HEK293 (cell line): Measurements from ENCODE around the gene ART1.

Experiments used
- CTCF ChIA-PET: fragments of 350-600 bp; formaldehyde crosslinking; extraction: SDS; loops from one replicate; lab custom pipeline; 2021; ENCODE audit warnings: antibody characterized with exemption; lab: Yijun Ruan, JAX
- POLR2A ChIA-PET: fragments of 300-600 bp; formaldehyde crosslinking; extraction: SDS; loops from one replicate; lab custom pipeline; 2020; ENCODE audit warnings: antibody characterized with exemption, inconsistent platforms; lab: Yijun Ruan, JAX
- H3K27ac ChIP-seq: fragments of 200-500 bp; sonication (Bioruptor generic); 2 replicates; pipeline ENCODE4 v1.5.1; 2014; ENCODE audit warnings: low read depth, low read length, control low read depth, inconsistent platforms; ENCODE audit errors: extremely low read depth
- H3K36me3 ChIP-seq, 2 experiments: fragments of 200-500 bp in 1 of 2; sonication (Bioruptor generic) in 1 of 2; 1 replicate in 1 of 2; 2 replicates in 1 of 2; pipeline ENCODE4 v1.5.1; 2014 to 2017; ENCODE audit warnings: inconsistent platforms in 2 of 2, low read length in 2 of 2; ENCODE audit not compliant: control insufficient read depth in 2 of 2, insufficient read depth in 1 of 2
- H3K4me1 ChIP-seq: fragments of 200-500 bp; sonication (Bioruptor generic); 2 replicates; pipeline ENCODE4 v1.5.1; 2014; ENCODE audit warnings: mild to moderate bottlenecking, low read length, inconsistent platforms; ENCODE audit not compliant: control insufficient read depth, insufficient read depth
- H3K4me3 ChIP-seq: 2 replicates; pipeline ENCODE4 v1.5.1; 2011; ENCODE audit warnings: low read depth, mild to moderate bottlenecking, control low read depth, low read length, moderate library complexity
- H3K9me3 ChIP-seq: fragments of 200-500 bp; sonication (Bioruptor generic); 2 replicates; pipeline ENCODE4 v1.5.1; 2014; ENCODE audit warnings: low read depth, low read length, inconsistent platforms; ENCODE audit not compliant: control insufficient read depth, insufficient read depth
- BCL11B ChIP-seq: fragments of 450-650 bp; formaldehyde crosslinking; IDR thresholded peaks from 2 replicates; pipeline ENCODE4 v1.5.1; 2016; ENCODE audit warnings: low read depth, missing biosample characterization, missing genetic modification characterization
- EGR2 ChIP-seq: fragments of 450-650 bp; formaldehyde crosslinking; IDR thresholded peaks from 2 replicates; pipeline ENCODE4 v1.5.1; 2016; ENCODE audit warnings: low read depth, missing biosample characterization, missing genetic modification characterization
- GLI4 ChIP-seq: fragments of 450-650 bp; formaldehyde crosslinking; IDR thresholded peaks from 2 replicates; pipeline ENCODE4 v1.5.1; 2016; ENCODE audit warnings: missing biosample characterization, missing genetic modification characterization
- KLF9 ChIP-seq: fragments of 450-650 bp; formaldehyde crosslinking; IDR thresholded peaks from 2 replicates; pipeline ENCODE4 v1.5.1; 2016; ENCODE audit warnings: missing biosample characterization, missing genetic modification characterization, low read depth
- PRDM6 ChIP-seq: fragments of 450-650 bp; formaldehyde crosslinking; IDR thresholded peaks from 2 replicates; pipeline ENCODE4 v1.5.1; 2017; ENCODE audit warnings: missing biosample characterization, missing genetic modification characterization
- ZBTB20 ChIP-seq: fragments of 450-650 bp; formaldehyde crosslinking; IDR thresholded peaks from 2 replicates; pipeline ENCODE4 v1.5.1; 2016; ENCODE audit warnings: missing biosample characterization, missing genetic modification characterization
- ZBTB26 ChIP-seq: fragments of 450-650 bp; formaldehyde crosslinking; optimal IDR thresholded peaks from 2 replicates; pipeline ENCODE3; 2016; ENCODE audit warnings: missing biosample characterization, mild to moderate bottlenecking, missing genetic modification characterization
- ZNF133 ChIP-seq: fragments of 450-650 bp; formaldehyde crosslinking; IDR thresholded peaks from 2 replicates; pipeline ENCODE4 v1.5.1; 2016; ENCODE audit warnings: missing biosample characterization, missing genetic modification characterization
- ZNF138 ChIP-seq: fragments of 450-650 bp; formaldehyde crosslinking; IDR thresholded peaks from 2 replicates; pipeline ENCODE4 v1.5.1; 2016; ENCODE audit warnings: missing biosample characterization, missing genetic modification characterization, borderline replicate concordance
- ZNF140 ChIP-seq: fragments of 450-650 bp; formaldehyde crosslinking; IDR thresholded peaks from 2 replicates; pipeline ENCODE4 v1.5.1; 2016; ENCODE audit warnings: missing biosample characterization, missing genetic modification characterization
- ZNF175 ChIP-seq: fragments of 450-650 bp; formaldehyde crosslinking; IDR thresholded peaks from 2 replicates; pipeline ENCODE4 v1.5.1; 2016; ENCODE audit warnings: missing biosample characterization, missing genetic modification characterization
- ZNF426 ChIP-seq: fragments of 450-650 bp; formaldehyde crosslinking; IDR thresholded peaks from 2 replicates; pipeline ENCODE4 v1.5.1; 2017; ENCODE audit warnings: missing biosample characterization, missing genetic modification characterization, mild to moderate bottlenecking, inconsistent platforms, moderate library complexity
- ZNF473 ChIP-seq: fragments of 450-650 bp; formaldehyde crosslinking; IDR thresholded peaks from 2 replicates; pipeline ENCODE4 v1.5.1; 2017; ENCODE audit warnings: missing biosample characterization, missing genetic modification characterization
- ZNF501 ChIP-seq: fragments of 450-650 bp; formaldehyde crosslinking; IDR thresholded peaks from 2 replicates; pipeline ENCODE4 v1.5.1; 2016; ENCODE audit warnings: missing biosample characterization, missing genetic modification characterization
- ZNF558 ChIP-seq: fragments of 450-650 bp; formaldehyde crosslinking; IDR thresholded peaks from 2 replicates; pipeline ENCODE4 v1.5.1; 2016; ENCODE audit warnings: missing biosample characterization, missing genetic modification characterization
- ZNF626 ChIP-seq: fragments of 450-650 bp; sonication (Bioruptor Pico); formaldehyde crosslinking; IDR thresholded peaks from 2 replicates; pipeline ENCODE4 v1.5.1; 2018; ENCODE audit warnings: missing biosample characterization, missing genetic modification characterization, inconsistent platforms
- ZNF677 ChIP-seq: fragments of 450-650 bp; IDR thresholded peaks from 2 replicates; pipeline ENCODE4 v1.5.0; 2018; ENCODE audit warnings: missing biosample characterization, mild to moderate bottlenecking, missing genetic modification characterization, moderate library complexity
- ZNF76 ChIP-seq: fragments of 450-650 bp; formaldehyde crosslinking; IDR thresholded peaks from 2 replicates; pipeline ENCODE4; 2016; ENCODE audit warnings: low read depth, missing biosample characterization, missing genetic modification characterization, borderline replicate concordance
- ZSCAN30 ChIP-seq: fragments of 450-650 bp; IDR thresholded peaks from 2 replicates; pipeline ENCODE4 v1.5.1; 2018; ENCODE audit warnings: missing biosample characterization, mild to moderate bottlenecking, missing genetic modification characterization, moderate library complexity
- ZSCAN4 ChIP-seq: fragments of 450-650 bp; formaldehyde crosslinking; IDR thresholded peaks from 2 replicates; pipeline ENCODE4 v1.5.1; 2017; ENCODE audit warnings: missing biosample characterization, missing genetic modification characterization
- TF ChIP-seq, protein P1 (sequence below): fragments of 450-650 bp; formaldehyde crosslinking; IDR thresholded peaks from 2 replicates; pipeline ENCODE4 v1.5.1; 2016; ENCODE audit warnings: missing biosample characterization, missing genetic modification characterization, low read depth
- TF ChIP-seq, protein P2 (sequence below): fragments of 450-650 bp; formaldehyde crosslinking; IDR thresholded peaks from 2 replicates; pipeline ENCODE4 v1.5.1; 2016; ENCODE audit warnings: missing biosample characterization, missing genetic modification characterization, borderline replicate concordance
- TF ChIP-seq, protein P3 (sequence below): fragments of 450-650 bp; formaldehyde crosslinking; IDR thresholded peaks from 2 replicates; pipeline ENCODE4 v1.5.1; 2016; ENCODE audit warnings: missing biosample characterization, missing genetic modification characterization

ART1 gene

GRCh38 chr11:3637201-3637600 lies 7.7 kb upstream of the ART1 start:
- no peaks in the 10 kb centered on the region for H3K9me3 ChIP-seq
- H3K4me1 ChIP-seq = no peaks in the 10 kb centered on the region
- POLR2A ChIA-PET = no interaction called here
- H3K36me3 ChIP-seq = no peaks in the 10 kb centered on the region
- CTCF ChIA-PET = no interaction called here
- no peak for TF ChIP-seq ZNF501 (tag by site-specific recombination)
- no peak for TF ChIP-seq ZNF138 (tag by site-specific recombination)
- no peak for TF ChIP-seq ZSCAN4 (tag by site-specific recombination)
- TF ChIP-seq ZNF175 (tag by site-specific recombination) = no peak
- TF ChIP-seq PRDM6 (tag by site-specific recombination) = no peak
- TF ChIP-seq GLI4 (tag by site-specific recombination) = no peak
- TF ChIP-seq ZNF133 (tag by site-specific recombination) = no peak
- TF ChIP-seq, protein P1, sequence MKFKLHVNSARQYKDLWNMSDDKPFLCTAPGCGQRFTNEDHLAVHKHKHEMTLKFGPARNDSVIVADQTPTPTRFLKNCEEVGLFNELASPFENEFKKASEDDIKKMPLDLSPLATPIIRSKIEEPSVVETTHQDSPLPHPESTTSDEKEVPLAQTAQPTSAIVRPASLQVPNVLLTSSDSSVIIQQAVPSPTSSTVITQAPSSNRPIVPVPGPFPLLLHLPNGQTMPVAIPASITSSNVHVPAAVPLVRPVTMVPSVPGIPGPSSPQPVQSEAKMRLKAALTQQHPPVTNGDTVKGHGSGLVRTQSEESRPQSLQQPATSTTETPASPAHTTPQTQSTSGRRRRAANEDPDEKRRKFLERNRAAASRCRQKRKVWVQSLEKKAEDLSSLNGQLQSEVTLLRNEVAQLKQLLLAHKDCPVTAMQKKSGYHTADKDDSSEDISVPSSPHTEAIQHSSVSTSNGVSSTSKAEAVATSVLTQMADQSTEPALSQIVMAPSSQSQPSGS (tag by site-specific recombination) = no peak
- TF ChIP-seq ZNF626 = no peak
- no peak for TF ChIP-seq KLF9 (tag by site-specific recombination)
- no peak for TF ChIP-seq ZNF76 (tag by site-specific recombination)
- TF ChIP-seq EGR2 (tag by site-specific recombination) = no peak
- TF ChIP-seq ZNF677 (tag by site-specific recombination) = no peak
- no peak for TF ChIP-seq ZNF426 (tag by site-specific recombination)
- TF ChIP-seq BCL11B (tag by site-specific recombination) = no peak
- H3K27ac ChIP-seq = no peak overlapping the region
- no peak overlapping the region for H3K4me3 ChIP-seq

DNA sequence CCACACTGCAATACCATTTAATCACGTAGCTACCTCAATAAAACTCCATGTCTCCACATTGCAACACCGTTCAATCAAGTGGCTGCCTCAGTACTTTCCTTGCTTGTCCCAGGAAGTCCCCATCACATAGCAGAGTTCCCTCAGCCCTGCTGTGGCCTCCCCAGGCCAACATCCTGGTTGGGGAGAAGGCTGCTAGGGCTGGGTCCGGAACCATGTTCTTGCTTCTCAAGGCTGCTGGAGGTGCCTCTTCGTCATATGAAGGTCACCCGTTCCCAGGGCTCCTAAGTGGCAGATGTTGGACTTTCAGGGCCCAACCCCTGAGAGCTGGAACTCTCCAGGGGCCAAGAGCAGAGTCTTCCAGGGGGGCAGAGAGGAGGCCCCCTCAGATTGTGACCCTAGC lies 6.4 kb upstream of the ART1 start:
- Histone ChIP-seq H3K36me3 (no peaks in the 10 kb centered on the region), H3K9me3 (no peaks in the 10 kb centered on the region), H3K4me3 (no peak overlapping the region), H3K27ac (no peak overlapping the region), H3K4me1 (no peaks in the 10 kb centered on the region)
- CTCF ChIA-PET = no interaction called here
- POLR2A ChIA-PET = no interaction called here
- no peak for TF ChIP-seq ZNF473 (tag by site-specific recombination)

GRCh38 chr11:3639841-3640240 lies 5.1 kb upstream of the ART1 start:
- Histone ChIP-seq H3K9me3 (no peaks in the 10 kb centered on the region), H3K27ac (no peak overlapping the region), H3K36me3 (no peaks in the 10 kb centered on the region), H3K4me3 (no peak overlapping the region), H3K4me1 (no peaks in the 10 kb centered on the region)
- POLR2A ChIA-PET = no interaction called here
- CTCF ChIA-PET = interaction anchor here (0.6 kb wide), 1 partner anchor 69 kb away, joined by 3 read pairs; no protein-coding TSS in a partner anchor
- TF ChIP-seq ZBTB26 (tag by site-specific recombination) (no peak), ZNF140 (tag by site-specific recombination) (no peak), ZBTB20 (tag by site-specific recombination) (no peak), ZNF558 (tag by site-specific recombination) (no peak), ZSCAN30 (tag by site-specific recombination) (no peak)
- TF ChIP-seq, protein P2, sequence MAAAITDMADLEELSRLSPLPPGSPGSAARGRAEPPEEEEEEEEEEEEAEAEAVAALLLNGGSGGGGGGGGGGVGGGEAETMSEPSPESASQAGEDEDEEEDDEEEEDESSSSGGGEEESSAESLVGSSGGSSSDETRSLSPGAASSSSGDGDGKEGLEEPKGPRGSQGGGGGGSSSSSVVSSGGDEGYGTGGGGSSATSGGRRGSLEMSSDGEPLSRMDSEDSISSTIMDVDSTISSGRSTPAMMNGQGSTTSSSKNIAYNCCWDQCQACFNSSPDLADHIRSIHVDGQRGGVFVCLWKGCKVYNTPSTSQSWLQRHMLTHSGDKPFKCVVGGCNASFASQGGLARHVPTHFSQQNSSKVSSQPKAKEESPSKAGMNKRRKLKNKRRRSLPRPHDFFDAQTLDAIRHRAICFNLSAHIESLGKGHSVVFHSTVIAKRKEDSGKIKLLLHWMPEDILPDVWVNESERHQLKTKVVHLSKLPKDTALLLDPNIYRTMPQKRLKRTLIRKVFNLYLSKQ (tag by site-specific recombination) = no peak
- TF ChIP-seq, protein P3, sequence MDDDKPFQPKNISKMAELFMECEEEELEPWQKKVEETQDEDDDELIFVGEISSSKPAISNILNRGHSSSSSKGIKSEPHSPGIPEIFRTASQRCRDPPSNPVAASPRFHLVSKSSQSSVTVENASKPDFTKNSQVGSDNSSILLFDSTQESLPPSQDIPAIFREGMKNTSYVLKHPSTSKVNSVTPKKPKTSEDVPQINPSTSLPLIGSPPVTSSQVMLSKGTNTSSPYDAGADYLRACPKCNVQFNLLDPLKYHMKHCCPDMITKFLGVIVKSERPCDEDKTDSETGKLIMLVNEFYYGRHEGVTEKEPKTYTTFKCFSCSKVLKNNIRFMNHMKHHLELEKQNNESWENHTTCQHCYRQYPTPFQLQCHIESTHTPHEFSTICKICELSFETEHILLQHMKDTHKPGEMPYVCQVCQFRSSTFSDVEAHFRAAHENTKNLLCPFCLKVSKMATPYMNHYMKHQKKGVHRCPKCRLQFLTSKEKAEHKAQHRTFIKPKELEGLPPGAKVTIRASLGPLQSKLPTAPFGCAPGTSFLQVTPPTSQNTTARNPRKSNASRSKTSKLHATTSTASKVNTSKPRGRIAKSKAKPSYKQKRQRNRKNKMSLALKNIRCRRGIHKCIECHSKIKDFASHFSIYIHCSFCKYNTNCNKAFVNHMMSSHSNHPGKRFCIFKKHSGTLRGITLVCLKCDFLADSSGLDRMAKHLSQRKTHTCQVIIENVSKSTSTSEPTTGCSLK (tag by site-specific recombination) = no peak
